NCI-H1417 (cell line): ENCODE results near the gene TMEM135.
"Not testable (repeated sequence)": the region's sequence is repeated elsewhere in the genome, so short reads cannot be mapped to it uniquely, and the experiment has no call there.

Experiments
- DNase-seq, 3 experiments: peaks; one replicate each; lab custom pipeline; 2025; lab: John Stamatoyannopoulos, UW

Gene TMEM135

GRCh38 chr11:87141980-87142514 is 104.3 kb downstream of the TMEM135 start:
- DNase-seq = no peak

GRCh38 chr11:87142594-87142993 is 104.9 kb downstream of the TMEM135 start:
- DNase-seq = no peak

GRCh38 chr11:87143641-87144040 is 105.9 kb downstream of the TMEM135 start:
- DNase-seq = no peak

- peak in 2 of 3 experiments; percentile 32 to 78 for DNase-seq
Measured at GRCh38 chr11:87144252-87144651, 106.5 kb downstream of the TMEM135 start.

GRCh38 chr11:87148749-87149148 is 111.0 kb downstream of the TMEM135 start:
- DNase-seq = no peak

GRCh38 chr11:87149782-87150181 is 112.0 kb downstream of the TMEM135 start:
- DNase-seq = not testable (repeated sequence)

GRCh38 chr11:87150936-87151335 is 113.2 kb downstream of the TMEM135 start:
- no peak for DNase-seq

- DNase-seq = no peak
Measured at GRCh38 chr11:87154246-87154645, 116.5 kb downstream of the TMEM135 start.

GRCh38 chr11:87156970-87157369 is 119.2 kb downstream of the TMEM135 start:
- DNase-seq = no peak

- not testable (repeated sequence) for DNase-seq
Measured at GRCh38 chr11:87169076-87169475, 131.3 kb downstream of the TMEM135 start.

GRCh38 chr11:87173185-87174039 is 135.7 kb downstream of the TMEM135 start:
- peak in 2 of 3 experiments; percentile 18 to 79 for DNase-seq

- no peak for DNase-seq
Measured at GRCh38 chr11:87174870-87175269, 137.1 kb downstream of the TMEM135 start.

GRCh38 chr11:87176044-87176443 is 138.3 kb downstream of the TMEM135 start:
- DNase-seq = no peak

GRCh38 chr11:87179621-87180020 is 141.9 kb downstream of the TMEM135 start:
- no peak for DNase-seq

- no peak for DNase-seq
Measured at GRCh38 chr11:87180742-87181141, 143.0 kb downstream of the TMEM135 start.

GRCh38 chr11:87181143-87181542 is 143.4 kb downstream of the TMEM135 start:
- no peak for DNase-seq

GRCh38 chr11:87185228-87185627 is 147.5 kb downstream of the TMEM135 start:
- no peak for DNase-seq

- DNase-seq = no peak
Measured at GRCh38 chr11:87187076-87187475, 149.3 kb downstream of the TMEM135 start.

- DNase-seq = no peak
Measured at GRCh38 chr11:87187930-87188329, 150.2 kb downstream of the TMEM135 start.

GRCh38 chr11:87188396-87188795 is 150.7 kb downstream of the TMEM135 start:
- DNase-seq = not testable (repeated sequence)

- DNase-seq = not testable (repeated sequence)
Measured at GRCh38 chr11:87188921-87189320, 151.2 kb downstream of the TMEM135 start.

- no peak for DNase-seq
Measured at GRCh38 chr11:87190071-87190470, 152.3 kb downstream of the TMEM135 start.

- no peak for DNase-seq
Measured at GRCh38 chr11:87193756-87194470, 156.2 kb downstream of the TMEM135 start.
